OCI-LY3 (cell line): ENCODE results near the gene HERC2.
"Not testable (repeated sequence)": the region's sequence is repeated elsewhere in the genome, so short reads cannot be mapped to it uniquely, and the experiment has no call there.

ENCODE experiments used
- H2AFZ ChIP-seq: fragments of 200-600, 300-600 bp; shearing (Covaris generic); 2 replicates; pipeline ENCODE4 v1.6.0; 2014; ENCODE audit warnings: antibody characterized with exemption, low read depth, low read length
- H3K27ac ChIP-seq: fragments of 200-600, 300-600 bp; sonication (generic); 2 replicates; pipeline ENCODE4 v1.5.1; 2014; ENCODE audit warnings: mild to moderate bottlenecking, low read length, moderate library complexity, mixed read lengths
- H3K27me3 ChIP-seq: fragments of 200-600, 300-600 bp; sonication (generic); 2 replicates; pipeline ENCODE4 v1.6.1; 2014; ENCODE audit warnings: low read depth, low read length, mixed read lengths
- H3K36me3 ChIP-seq: fragments of 200-600, 300-600 bp; sonication (generic); replicated peaks from 2 replicates; pipeline ENCODE3; 2014; ENCODE audit warnings: low read depth, low read length, mixed read lengths
- H3K4me1 ChIP-seq: fragments of 300-600, 200-600 bp; sonication (generic); 2 replicates; pipeline ENCODE4 v1.6.1; 2014; ENCODE audit warnings: low read length, mixed read lengths
- H3K4me2 ChIP-seq: fragments of 200-600, 300-600 bp; sonication (generic); 2 replicates; pipeline ENCODE4 v1.6.1; 2014; ENCODE audit warnings: low read length, mixed read lengths
- H3K4me3 ChIP-seq: fragments of 300-600, 200-600 bp; sonication (generic); 2 replicates; pipeline ENCODE4 v1.5.1; 2014; ENCODE audit warnings: antibody characterized with exemption, mild to moderate bottlenecking, low read length, moderate library complexity
- H3K79me2 ChIP-seq: fragments of 300-600, 200-600 bp; shearing (Covaris generic); 2 replicates; pipeline ENCODE4 v1.6.1; 2014; ENCODE audit warnings: mild to moderate bottlenecking, low read length, mixed read lengths
- H3K9ac ChIP-seq: fragments of 300-600, 200-600 bp; shearing (Covaris generic); 2 replicates; pipeline ENCODE4 v1.6.0; 2014; ENCODE audit warnings: mild to moderate bottlenecking, low read length, moderate library complexity
- H3K9me3 ChIP-seq: fragments of 200-600, 300-600 bp; shearing (Covaris generic); 2 replicates; pipeline ENCODE4 v1.6.1; 2014; ENCODE audit warnings: low read length, mixed read lengths; ENCODE audit not compliant: insufficient read depth
- H4K20me1 ChIP-seq: fragments of 200-600, 300-600 bp; sonication (generic); 2 replicates; pipeline ENCODE4 v1.6.1; 2016; ENCODE audit warnings: low read length, mixed read lengths; ENCODE audit not compliant: insufficient read depth

The HERC2 gene

DNA sequence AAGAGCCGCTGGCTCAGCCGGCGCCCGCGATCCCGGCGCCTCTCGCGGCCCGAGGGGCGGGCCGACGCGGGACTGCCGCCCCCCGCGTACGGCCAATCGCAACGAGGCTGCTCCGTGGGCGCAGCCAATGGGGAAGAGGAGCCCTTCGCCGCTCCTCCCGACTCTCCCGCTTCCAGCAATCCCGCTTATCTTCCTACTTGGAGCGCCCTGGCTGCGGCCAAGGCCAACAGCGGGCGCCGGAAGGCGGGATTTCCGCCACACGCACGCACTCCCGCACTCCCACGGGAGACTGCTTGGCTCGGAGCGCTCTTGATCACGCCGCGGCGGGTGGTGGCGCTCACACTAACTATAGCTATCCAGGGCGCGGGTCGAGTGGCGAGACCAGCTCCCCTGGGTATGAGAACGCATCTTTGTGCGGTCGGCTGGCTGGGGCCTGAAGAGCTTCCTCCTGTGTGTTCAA, at the start of gene HERC2:
HERC2 (minus strand) TSS at position 51 of the 460 bp plus-strand sequence. CDS start 746 bp downstream, outside the sequence.
- not testable (repeated sequence) for H3K9ac ChIP-seq

GRCh38 chr15:28365502-28365901, 43.5 kb upstream of the HERC2 start:
- not testable (repeated sequence) for H3K36me3 ChIP-seq, H3K27ac ChIP-seq, H4K20me1 ChIP-seq

More for the DNA sequence above, at the start of gene HERC2:
- not testable (repeated sequence) for H2AFZ ChIP-seq, H3K27me3 ChIP-seq, H3K36me3 ChIP-seq, H3K27ac ChIP-seq, H4K20me1 ChIP-seq, H3K9me3 ChIP-seq, H3K79me2 ChIP-seq, H3K4me1 ChIP-seq
- peak within 1 kb of the TSS; percentile 40 for H3K4me2 ChIP-seq
- peak within 1 kb of the TSS; percentile 64 for H3K4me3 ChIP-seq

DNA sequence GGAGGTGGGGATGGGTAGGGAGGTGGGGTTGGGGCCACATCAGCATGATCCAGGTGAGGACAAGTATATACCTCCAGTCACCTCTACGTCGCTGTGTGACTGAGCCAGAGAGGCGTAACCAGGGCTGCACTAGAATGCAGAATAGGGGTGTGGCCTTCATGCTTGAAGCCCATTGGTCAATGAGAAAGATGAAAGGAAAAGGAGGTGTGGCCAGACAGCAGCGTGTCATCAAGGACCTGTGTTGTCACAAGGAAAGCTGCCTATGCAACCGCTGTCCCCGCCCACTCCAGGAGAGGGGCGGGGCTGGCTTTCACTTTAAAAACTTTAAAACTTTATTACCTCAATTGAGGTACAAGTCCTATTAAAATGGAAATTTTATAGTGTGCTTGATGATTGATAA, 36.0 kb upstream of the HERC2 start, which contains the start of gene GOLGA6L24:
GOLGA6L24 (minus strand) TSS at position 101 of the 400 bp plus-strand sequence; CDS start at position 40, 61 bp downstream.
- H3K4me3 ChIP-seq, H3K9ac ChIP-seq, H3K4me2 ChIP-seq, H2AFZ ChIP-seq, H3K27ac ChIP-seq, H4K20me1 ChIP-seq, H3K36me3 ChIP-seq, H3K9me3 ChIP-seq, H3K79me2 ChIP-seq, H3K27me3 ChIP-seq, H3K4me1 ChIP-seq: not testable (repeated sequence)

More at GRCh38 chr15:28365502-28365901, 43.5 kb upstream of the HERC2 start:
- H3K27me3 ChIP-seq, H3K79me2 ChIP-seq, H3K4me2 ChIP-seq, H3K9me3 ChIP-seq, H3K9ac ChIP-seq, H3K4me3 ChIP-seq, H2AFZ ChIP-seq, H3K4me1 ChIP-seq: not testable (repeated sequence)

DNA sequence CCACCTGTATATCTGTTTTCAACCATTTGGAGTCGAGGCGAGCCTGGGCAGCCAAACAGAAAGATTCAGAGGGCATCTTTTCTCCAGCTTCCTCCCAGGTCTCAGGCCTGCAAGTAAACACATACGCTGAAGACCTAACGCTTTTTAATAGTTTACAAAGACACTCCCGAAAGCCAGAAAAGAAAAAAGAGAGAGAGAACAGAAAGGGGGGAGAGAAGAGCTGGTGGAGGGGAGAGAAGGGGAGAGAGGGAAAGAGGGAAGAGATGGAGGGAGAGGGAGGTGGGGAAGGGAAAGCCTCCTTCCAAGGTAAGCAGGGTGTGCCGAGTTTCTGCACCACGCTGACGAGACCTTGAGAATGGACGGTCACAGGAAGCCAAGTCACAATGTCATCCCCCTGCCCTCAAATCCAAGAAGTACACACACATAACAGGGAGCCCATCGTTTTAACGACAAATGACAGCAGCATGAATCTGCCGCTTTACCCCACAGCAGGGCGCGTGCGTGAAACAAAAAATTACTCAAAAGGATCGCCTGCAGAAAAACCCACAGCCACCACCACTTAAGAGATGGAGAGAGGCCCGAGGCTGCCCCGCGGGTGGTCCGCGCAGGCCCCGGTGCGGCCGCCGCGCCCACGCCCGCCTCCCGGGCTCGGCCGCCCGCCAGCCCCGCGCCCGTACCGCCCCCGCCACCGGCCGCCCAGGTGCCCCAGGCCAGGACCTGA, 461 bp downstream of the HERC2 start:
- not testable (repeated sequence) for H3K36me3 ChIP-seq, H3K79me2 ChIP-seq, H3K27ac ChIP-seq, H3K9ac ChIP-seq, H3K27me3 ChIP-seq, H3K9me3 ChIP-seq, H2AFZ ChIP-seq, H3K4me1 ChIP-seq, H4K20me1 ChIP-seq
- Histone ChIP-seq H3K4me2 (peak overlapping the region; percentile 40), H3K4me3 (peak overlapping the region; percentile 64)

DNA sequence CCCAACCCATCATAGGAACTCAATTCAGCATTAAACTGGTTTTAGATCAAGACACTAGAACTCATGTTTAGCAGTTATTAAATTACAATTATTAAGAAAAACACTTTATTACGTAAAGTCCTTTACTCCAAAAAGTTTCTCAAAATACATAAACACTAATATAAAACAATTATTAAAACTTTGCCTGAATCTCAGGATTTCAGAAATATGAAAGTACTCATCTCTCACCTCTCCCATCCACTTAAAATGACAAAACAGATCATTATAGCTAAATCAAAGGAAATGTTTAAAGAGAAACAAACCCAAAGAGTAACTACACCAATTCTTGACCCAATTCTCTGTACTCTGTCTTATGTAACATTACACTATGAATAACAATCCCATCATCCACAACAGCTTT, 2.3 kb downstream of the HERC2 start:
- H3K36me3 ChIP-seq, H3K4me1 ChIP-seq, H3K79me2 ChIP-seq, H4K20me1 ChIP-seq, H3K4me3 ChIP-seq, H3K9me3 ChIP-seq, H3K27me3 ChIP-seq, H3K4me2 ChIP-seq, H2AFZ ChIP-seq, H3K9ac ChIP-seq, H3K27ac ChIP-seq: not testable (repeated sequence)

GRCh38 chr15:28318828-28319227, 3.2 kb downstream of the HERC2 start:
- not testable (repeated sequence) for H3K36me3 ChIP-seq, H3K9ac ChIP-seq, H3K27ac ChIP-seq, H3K9me3 ChIP-seq, H2AFZ ChIP-seq, H4K20me1 ChIP-seq, H3K27me3 ChIP-seq, H3K79me2 ChIP-seq, H3K4me2 ChIP-seq, H3K4me3 ChIP-seq, H3K4me1 ChIP-seq

GRCh38 chr15:28318122-28318521, 3.9 kb downstream of the HERC2 start:
- H2AFZ ChIP-seq, H3K4me1 ChIP-seq, H4K20me1 ChIP-seq, H3K9ac ChIP-seq, H3K27me3 ChIP-seq, H3K4me2 ChIP-seq, H3K4me3 ChIP-seq, H3K27ac ChIP-seq, H3K79me2 ChIP-seq, H3K9me3 ChIP-seq, H3K36me3 ChIP-seq: not testable (repeated sequence)

DNA sequence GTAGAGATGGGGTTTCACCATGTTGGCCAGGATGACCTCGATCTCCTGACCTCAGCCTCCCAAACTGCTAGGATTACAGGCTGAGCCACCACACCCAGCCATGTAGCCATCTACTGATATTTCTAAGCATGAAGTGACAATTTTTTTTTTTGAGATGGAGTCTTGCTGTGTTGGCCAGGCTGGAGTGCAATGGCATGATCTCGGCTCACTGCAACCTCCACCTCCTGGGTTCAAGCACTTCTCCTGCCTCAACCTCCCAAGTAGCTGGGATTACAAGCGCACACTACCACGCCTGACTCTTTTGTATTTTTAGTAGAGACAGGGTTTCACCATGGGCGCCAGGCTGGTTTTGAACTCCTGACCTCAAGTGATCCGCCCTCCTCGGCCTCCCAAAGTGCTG, 5.0 kb downstream of the HERC2 start:
- not testable (repeated sequence) for H3K9ac ChIP-seq, H3K27ac ChIP-seq, H3K4me3 ChIP-seq, H3K27me3 ChIP-seq, H2AFZ ChIP-seq, H4K20me1 ChIP-seq, H3K4me1 ChIP-seq, H3K79me2 ChIP-seq, H3K9me3 ChIP-seq, H3K36me3 ChIP-seq, H3K4me2 ChIP-seq

DNA sequence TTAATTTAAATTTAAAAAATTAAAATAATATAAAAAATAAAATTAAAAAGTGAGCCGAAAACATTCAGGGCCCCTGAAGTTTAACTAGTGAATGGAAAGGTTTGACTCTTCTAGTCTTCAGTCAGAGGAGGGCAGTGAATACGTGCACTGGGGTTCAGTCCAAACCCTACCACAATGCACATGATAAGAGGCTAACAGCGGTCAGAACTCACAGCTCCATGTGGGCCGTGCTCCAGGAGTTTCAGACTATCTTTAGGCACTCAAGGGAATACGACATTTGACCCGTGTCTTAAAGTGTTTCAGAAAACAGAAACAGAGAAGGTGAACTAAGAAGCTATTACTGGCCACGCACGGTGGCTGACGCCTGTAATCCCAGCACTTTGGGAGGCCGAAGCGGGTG, 11.5 kb downstream of the HERC2 start:
- H2AFZ ChIP-seq, H3K4me1 ChIP-seq, H3K27me3 ChIP-seq, H3K27ac ChIP-seq, H3K9me3 ChIP-seq, H3K79me2 ChIP-seq, H3K9ac ChIP-seq, H3K4me2 ChIP-seq, H3K36me3 ChIP-seq, H3K4me3 ChIP-seq, H4K20me1 ChIP-seq: not testable (repeated sequence)

DNA sequence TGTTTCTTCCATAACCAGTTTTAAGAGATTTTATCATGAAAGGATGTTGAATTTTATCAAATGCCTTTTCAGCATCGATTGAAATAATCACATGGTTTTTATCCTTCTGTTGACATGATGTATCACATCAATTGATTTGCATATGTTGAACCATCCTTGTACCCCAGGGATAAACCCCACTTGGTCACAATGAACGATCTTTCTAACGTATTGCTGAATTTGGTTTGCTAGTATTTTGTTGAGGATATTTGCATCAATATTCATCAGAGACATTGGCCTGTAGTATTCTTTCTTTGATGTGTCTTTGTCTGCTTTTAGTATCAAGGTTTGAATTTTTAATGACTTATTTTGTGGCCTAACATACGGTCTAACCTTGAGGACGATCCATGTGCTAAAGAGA, 13.3 kb downstream of the HERC2 start:
- not testable (repeated sequence) for H3K9me3 ChIP-seq, H2AFZ ChIP-seq, H3K4me2 ChIP-seq, H3K36me3 ChIP-seq, H3K4me3 ChIP-seq, H3K9ac ChIP-seq, H3K27ac ChIP-seq, H4K20me1 ChIP-seq, H3K27me3 ChIP-seq, H3K79me2 ChIP-seq, H3K4me1 ChIP-seq
